Mesothelial cell of epicardium (in vitro differentiated cells): ENCODE data around the gene HGD. TPM values are rescaled to one million over a fixed set of nuclear protein-coding genes. Genes with fewer than 3 reads are reported as not detected.
"Not testable (repeated sequence)": the region's sequence is repeated elsewhere in the genome, so short reads cannot be mapped to it uniquely, and the experiment has no call there.

Experiments
- DNase-seq, 2 experiments: peaks; one replicate each; pipeline ENCODE4 v3.0.0; 2021; ENCODE audit warnings: low spot score in 2 of 2; ENCODE audit not compliant: unreplicated experiment in 2 of 2
- H3K27ac Mint-ChIP-seq: 2 replicates; pipeline ENCODE4 v1.8.0; 2021; ENCODE audit warnings: mixed read lengths
- H3K27me3 Mint-ChIP-seq: 2 replicates; pipeline ENCODE4 v1.8.0; 2021; ENCODE audit warnings: low read depth, mixed read lengths
- H3K36me3 Mint-ChIP-seq: 2 replicates; pipeline ENCODE4 v1.8.0; 2021; ENCODE audit warnings: mixed read lengths
- H3K4me1 Mint-ChIP-seq: 2 replicates; pipeline ENCODE4 v1.8.0; 2021; ENCODE audit warnings: mixed read lengths
- H3K4me3 Mint-ChIP-seq: 2 replicates; pipeline ENCODE4 v1.8.0; 2021; ENCODE audit warnings: mild to moderate bottlenecking, moderate library complexity, mixed read lengths
- H3K9me3 Mint-ChIP-seq: 2 replicates; pipeline ENCODE4 v1.8.0; 2021; ENCODE audit warnings: mixed read lengths
- total RNA-seq: library from RNA; stranded (reverse); gene quantifications from 3 replicates; pipeline ENCODE4 v1.2.1, GENCODE V29; 2021
- TF ChIP-seq, protein P1 (sequence below): fragments of 200-600 bp; sonication (generic); IDR thresholded peaks from one replicate; pipeline ENCODE4 v1.5.0; 2021; ENCODE audit warnings: antibody characterized with exemption; ENCODE audit not compliant: unreplicated experiment

HGD gene
- total RNA-seq, 1 donor from 2014 or later = 0.67 TPM

DNA sequence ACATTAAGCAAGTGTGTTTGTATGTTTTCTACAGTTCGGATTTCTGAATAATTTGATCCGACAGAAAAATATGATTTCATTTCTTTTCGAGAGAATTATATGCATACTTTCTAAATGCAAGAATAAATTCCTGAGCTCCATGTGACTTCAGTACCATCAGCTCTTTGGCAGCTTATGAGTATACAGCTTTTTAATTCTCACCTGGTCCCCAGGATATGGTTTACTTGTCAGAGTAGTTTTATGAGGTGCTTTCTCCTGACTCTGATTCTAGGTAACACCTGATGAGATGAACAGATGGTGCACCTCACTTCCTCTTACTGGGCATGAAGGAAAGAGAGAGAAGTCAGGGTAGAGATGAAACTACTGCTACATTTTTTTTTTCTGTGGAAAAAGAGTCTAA, 3.1 kb downstream of the HGD start:
- Mint-ChIP-seq H3K36me3 (peaks cover 1% of the 10 kb centered on the region), H3K27ac (no peak overlapping the region), H3K4me1 (peaks cover 9% of the 10 kb centered on the region), H3K4me3 (no peak overlapping the region), H3K27me3 (peaks cover 1% of the 10 kb centered on the region), H3K9me3 (peaks cover 11% of the 10 kb centered on the region)
- DNase-seq = no peak
- TF ChIP-seq, protein P1, sequence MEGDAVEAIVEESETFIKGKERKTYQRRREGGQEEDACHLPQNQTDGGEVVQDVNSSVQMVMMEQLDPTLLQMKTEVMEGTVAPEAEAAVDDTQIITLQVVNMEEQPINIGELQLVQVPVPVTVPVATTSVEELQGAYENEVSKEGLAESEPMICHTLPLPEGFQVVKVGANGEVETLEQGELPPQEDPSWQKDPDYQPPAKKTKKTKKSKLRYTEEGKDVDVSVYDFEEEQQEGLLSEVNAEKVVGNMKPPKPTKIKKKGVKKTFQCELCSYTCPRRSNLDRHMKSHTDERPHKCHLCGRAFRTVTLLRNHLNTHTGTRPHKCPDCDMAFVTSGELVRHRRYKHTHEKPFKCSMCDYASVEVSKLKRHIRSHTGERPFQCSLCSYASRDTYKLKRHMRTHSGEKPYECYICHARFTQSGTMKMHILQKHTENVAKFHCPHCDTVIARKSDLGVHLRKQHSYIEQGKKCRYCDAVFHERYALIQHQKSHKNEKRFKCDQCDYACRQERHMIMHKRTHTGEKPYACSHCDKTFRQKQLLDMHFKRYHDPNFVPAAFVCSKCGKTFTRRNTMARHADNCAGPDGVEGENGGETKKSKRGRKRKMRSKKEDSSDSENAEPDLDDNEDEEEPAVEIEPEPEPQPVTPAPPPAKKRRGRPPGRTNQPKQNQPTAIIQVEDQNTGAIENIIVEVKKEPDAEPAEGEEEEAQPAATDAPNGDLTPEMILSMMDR = no peak

DNA sequence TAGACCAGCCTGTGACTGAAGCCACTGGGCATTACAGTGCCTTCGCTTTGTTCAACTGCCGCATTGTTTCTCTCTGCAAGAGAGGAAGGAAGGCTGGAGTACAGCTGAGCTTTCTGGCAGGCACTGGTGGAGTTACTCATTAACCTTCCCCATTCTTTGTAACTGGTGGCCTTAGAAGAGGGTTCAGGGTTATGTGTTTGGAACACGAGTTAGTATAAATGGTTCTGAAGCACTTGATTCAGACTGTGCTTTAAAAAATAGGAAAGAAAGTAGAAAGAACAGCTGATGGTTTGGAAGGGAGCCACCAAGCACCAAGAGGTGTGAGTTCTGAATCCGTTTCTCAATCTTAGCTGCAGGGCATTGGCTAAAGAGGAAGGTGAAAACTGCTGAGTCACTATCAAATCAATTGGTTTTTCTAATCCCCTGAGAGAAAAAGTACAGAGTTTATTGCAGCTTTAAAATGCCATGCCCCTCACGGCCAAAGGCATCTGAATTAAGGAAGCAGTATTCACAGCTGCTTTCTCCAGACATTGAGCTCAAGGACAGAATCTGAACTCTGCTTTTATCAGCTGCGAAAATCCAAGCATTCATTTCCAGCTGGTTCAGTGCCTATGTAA, 3.6 kb downstream of the HGD start:
- no peak for DNase-seq
- Mint-ChIP-seq H3K4me3 (no peak overlapping the region), H3K27ac (peak overlapping the region; percentile 56), H3K4me1 (peaks cover 9% of the 10 kb centered on the region), H3K36me3 (peaks cover 1% of the 10 kb centered on the region), H3K9me3 (peaks cover 11% of the 10 kb centered on the region), H3K27me3 (peaks cover 1% of the 10 kb centered on the region)
- TF ChIP-seq, protein P1 = no peak

DNA sequence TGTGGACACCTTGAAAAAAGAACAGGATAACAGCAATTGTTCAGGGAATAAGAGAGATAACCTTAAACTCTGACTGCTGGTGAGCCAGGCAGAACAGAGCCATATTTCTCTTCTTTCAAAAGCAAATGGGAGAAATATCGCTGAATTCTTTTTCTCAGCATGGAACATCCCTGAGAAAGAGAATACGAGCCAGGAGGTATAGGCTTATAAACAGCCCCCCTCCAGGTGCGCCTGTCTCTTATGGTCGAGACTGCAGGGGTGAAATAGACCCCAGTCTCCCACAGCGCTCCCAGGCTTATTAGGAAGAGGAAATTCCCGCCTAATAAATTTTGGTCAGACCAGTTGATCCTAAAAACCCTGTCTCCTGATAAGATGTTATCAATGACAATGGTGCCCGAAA, 4.8 kb downstream of the HGD start:
- not testable (repeated sequence) for DNase-seq, H3K36me3 Mint-ChIP-seq, H3K27ac Mint-ChIP-seq, H3K27me3 Mint-ChIP-seq, H3K4me3 Mint-ChIP-seq, H3K4me1 Mint-ChIP-seq
- peaks cover 11% of the 10 kb centered on the region for H3K9me3 Mint-ChIP-seq

DNA sequence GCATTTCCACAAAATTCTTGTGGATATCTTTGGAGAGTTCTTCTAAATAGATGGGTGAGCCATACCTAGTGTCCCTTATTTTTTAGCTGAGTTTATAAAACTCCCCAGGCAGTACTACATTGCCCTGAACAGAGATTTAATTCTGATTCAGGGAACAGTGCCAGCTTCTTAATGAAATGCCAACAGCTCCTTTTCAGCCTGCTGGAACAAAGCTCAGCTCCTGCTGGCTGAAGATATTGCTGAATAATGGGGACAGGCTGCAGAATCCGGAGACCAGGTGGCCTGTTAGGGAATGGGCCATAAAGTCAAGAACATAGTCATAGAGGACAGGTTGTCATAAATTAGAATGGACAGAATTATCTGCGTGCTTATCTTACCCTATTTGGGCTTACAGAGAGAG, 8.9 kb downstream of the HGD start:
- H3K9me3 Mint-ChIP-seq = peaks cover 4% of the 10 kb centered on the region
- DNase-seq = no peak
- no peak overlapping the region for H3K27ac Mint-ChIP-seq
- peaks cover 1% of the 10 kb centered on the region for H3K27me3 Mint-ChIP-seq
- no peaks in the 10 kb centered on the region for H3K4me1 Mint-ChIP-seq
- H3K4me3 Mint-ChIP-seq = no peak overlapping the region
- peaks cover 1% of the 10 kb centered on the region for H3K36me3 Mint-ChIP-seq
- TF ChIP-seq, protein P1 = no peak

DNA sequence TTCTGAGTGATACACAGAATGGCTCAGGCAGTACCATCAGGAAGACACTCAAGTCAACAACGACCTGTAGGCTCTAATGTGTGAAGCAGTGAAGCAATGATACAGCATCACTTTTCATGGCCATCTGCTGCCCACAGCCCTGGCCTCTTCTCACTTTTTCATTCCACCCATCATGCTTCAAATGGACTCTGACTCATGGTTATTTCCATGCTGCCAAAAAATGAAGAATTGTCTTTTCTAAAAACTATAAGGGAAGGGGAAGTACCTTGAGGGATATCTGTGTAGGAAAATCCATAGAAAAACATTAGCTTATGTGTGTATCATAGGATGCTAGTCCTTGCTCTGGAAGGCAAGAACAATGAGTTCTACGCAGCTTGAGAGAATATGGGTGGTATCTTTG, 11.5 kb downstream of the HGD start:
- Mint-ChIP-seq H3K36me3 (no peaks in the 10 kb centered on the region), H3K4me1 (no peaks in the 10 kb centered on the region), H3K27me3 (peaks cover 6% of the 10 kb centered on the region), H3K27ac (no peak overlapping the region), H3K9me3 (no peaks in the 10 kb centered on the region), H3K4me3 (no peak overlapping the region)
- DNase-seq = no peak
- TF ChIP-seq, protein P1 = no peak

DNA sequence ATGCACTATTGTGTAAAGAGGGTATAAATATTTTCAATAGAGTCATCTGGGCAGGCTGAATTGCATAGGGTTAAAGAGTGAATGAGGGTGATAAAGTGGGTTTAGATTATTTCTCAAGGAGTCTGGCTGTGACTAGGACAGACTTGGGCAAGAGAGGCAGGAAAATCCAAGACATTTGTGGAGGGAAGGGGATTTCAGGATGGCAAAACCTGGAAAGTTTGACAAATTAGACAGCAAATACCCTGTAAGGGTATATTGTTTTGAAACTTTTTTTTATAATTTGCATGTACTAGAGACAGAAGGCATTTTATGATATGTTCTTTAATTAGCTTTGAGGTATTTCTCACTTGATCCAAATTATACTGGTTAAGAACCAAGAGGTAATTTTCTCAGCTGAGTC, 17.1 kb downstream of the HGD start:
- Mint-ChIP-seq H3K4me1 (no peaks in the 10 kb centered on the region), H3K4me3 (no peak overlapping the region), H3K9me3 (no peaks in the 10 kb centered on the region), H3K27ac (no peak overlapping the region), H3K36me3 (no peaks in the 10 kb centered on the region), H3K27me3 (peaks cover 25% of the 10 kb centered on the region)
- DNase-seq = no peak
- TF ChIP-seq, protein P1 = no peak
